WTC11 (cell line): ENCODE measurements around the gene PDC. TPM values are rescaled to one million over a fixed set of nuclear protein-coding genes. Genes with fewer than 3 reads are reported as not detected.

Source experiments
- ATAC-seq: fragments of 200-7000 bp; cut with Tn5 transposase; 2 replicates; pipeline ENCODE4 v1.10.0; 2021; ENCODE audit warnings: mild to moderate bottlenecking, moderate library complexity
- CTCF ChIA-PET: fragments of 300-600 bp; sonication (Branson Sonifier 250); formaldehyde crosslinking; loops from one replicate; lab custom pipeline; 2021; ENCODE audit warnings: antibody characterized with exemption; lab: Charles Lee
- POLR2A ChIA-PET: fragments of 350-600 bp; sonication (Branson Sonifier 250); formaldehyde crosslinking; loops from one replicate; lab custom pipeline; 2021; ENCODE audit warnings: antibody characterized with exemption; lab: Charles Lee
- DNase-seq: peaks from one replicate; pipeline ENCODE4 v3.0.0; 2021; ENCODE audit warnings: low spot score
- H3K27ac Mint-ChIP-seq: 2 replicates; pipeline ENCODE4 v1.8.0; 2021; ENCODE audit warnings: mixed read lengths
- H3K27me3 Mint-ChIP-seq: 2 replicates; pipeline ENCODE4 v1.8.0; 2021; ENCODE audit warnings: low read depth, mild to moderate bottlenecking, moderate library complexity, mixed read lengths
- H3K36me3 Mint-ChIP-seq: 2 replicates; pipeline ENCODE4 v1.8.0; 2021; ENCODE audit warnings: mixed read lengths
- H3K4me1 Mint-ChIP-seq: 2 replicates; pipeline ENCODE4 v1.8.0; 2022; ENCODE audit warnings: mixed read lengths
- H3K4me3 Mint-ChIP-seq: 2 replicates; pipeline ENCODE4 v1.8.0; 2021; ENCODE audit warnings: mild to moderate bottlenecking, moderate library complexity, mixed read lengths
- H3K9me3 Mint-ChIP-seq: 2 replicates; pipeline ENCODE4 v1.8.0; 2021; ENCODE audit warnings: mixed read lengths
- EMX1 ChIP-seq: fragments of 250-450 bp; sonication (Bioruptor Pico); IDR thresholded peaks from 2 replicates; pipeline ENCODE4 v1.8.0; 2021; ENCODE audit warnings: mild to moderate bottlenecking
- GRHL2 ChIP-seq: fragments of 250-450 bp; sonication (Bioruptor Pico); IDR thresholded peaks from 2 replicates; pipeline ENCODE4 v1.8.0; 2022; ENCODE audit warnings: mild to moderate bottlenecking, moderate library complexity; ENCODE audit not compliant: insufficient replicate concordance, severe bottlenecking
- JAZF1 ChIP-seq: fragments of 250-450 bp; sonication (Bioruptor Pico); IDR thresholded peaks from 2 replicates; pipeline ENCODE4 v1.9.0; 2021; ENCODE audit warnings: moderate library complexity, mild to moderate bottlenecking, inconsistent platforms
- NFATC4 ChIP-seq: fragments of 250-450 bp; sonication (Bioruptor Pico); IDR thresholded peaks from 2 replicates; pipeline ENCODE4 v1.9.0; 2021; ENCODE audit warnings: mild to moderate bottlenecking
- NFYB ChIP-seq: sonication (generic); formaldehyde crosslinking; conservative IDR thresholded peaks from 2 replicates; pipeline ENCODE4 v1.8.0; 2022; ENCODE audit warnings: low read depth, missing genetic modification reagents
- NR2C2 ChIP-seq: sonication (generic); formaldehyde crosslinking; IDR thresholded peaks from 2 replicates; pipeline ENCODE4 v1.8.0; 2022; ENCODE audit warnings: mild to moderate bottlenecking, missing genetic modification reagents
- RELA ChIP-seq: sonication (generic); formaldehyde crosslinking; IDR thresholded peaks from 2 replicates; pipeline ENCODE4 v1.8.1; 2022; ENCODE audit warnings: missing genetic modification reagents, mild to moderate bottlenecking, borderline replicate concordance
- SMAD4 ChIP-seq: sonication (generic); formaldehyde crosslinking; IDR thresholded peaks from 2 replicates; pipeline ENCODE4 v1.8.0; 2022; ENCODE audit warnings: mild to moderate bottlenecking, missing genetic modification reagents
- ZNF396 ChIP-seq: fragments of 250-450 bp; sonication (Bioruptor Pico); IDR thresholded peaks from 2 replicates; pipeline ENCODE4 v1.8.0; 2021; ENCODE audit warnings: mild to moderate bottlenecking, moderate library complexity, borderline replicate concordance
- ZNF416 ChIP-seq: fragments of 250-450 bp; sonication (Bioruptor Pico); IDR thresholded peaks from 2 replicates; pipeline ENCODE4 v1.9.0; 2021; ENCODE audit warnings: mild to moderate bottlenecking, inconsistent platforms
- ZNF423 ChIP-seq: fragments of 250-450 bp; sonication (Bioruptor Pico); IDR thresholded peaks from 2 replicates; pipeline ENCODE4 v2.1.2; 2022; ENCODE audit warnings: mild to moderate bottlenecking, moderate library complexity
- total RNA-seq: library from RNA; stranded (reverse); gene quantifications from 3 replicates; pipeline ENCODE4 v1.2.3, GENCODE V29; 2021
- TF ChIP-seq, protein P1 (sequence below): sonication (generic); formaldehyde crosslinking; IDR thresholded peaks from 2 replicates; pipeline ENCODE4 v1.8.1; 2022; ENCODE audit warnings: mild to moderate bottlenecking, missing genetic modification reagents, moderate library complexity, borderline replicate concordance
- TF ChIP-seq, protein P2 (sequence below): sonication (generic); formaldehyde crosslinking; IDR thresholded peaks from 2 replicates; pipeline ENCODE4 v1.8.0; 2022; ENCODE audit warnings: mild to moderate bottlenecking, missing genetic modification reagents
- TF ChIP-seq, protein P3 (sequence below): sonication (generic); formaldehyde crosslinking; IDR thresholded peaks from 2 replicates; pipeline ENCODE4 v1.8.1; 2023; ENCODE audit warnings: mild to moderate bottlenecking, missing genetic modification reagents
- TF ChIP-seq, protein P4 (sequence below): fragments of 250-450 bp; sonication (Bioruptor Pico); IDR thresholded peaks from 2 replicates; pipeline ENCODE4 v1.9.0; 2021; ENCODE audit warnings: mild to moderate bottlenecking
- TF ChIP-seq, protein P5 (sequence below): sonication (generic); formaldehyde crosslinking; conservative IDR thresholded peaks from 2 replicates; pipeline ENCODE4 v1.8.1; 2023; ENCODE audit warnings: mild to moderate bottlenecking, low read depth, missing genetic modification reagents, moderate library complexity
- TF ChIP-seq, protein P6 (sequence below): fragments of 250-450 bp; sonication (Bioruptor Pico); IDR thresholded peaks from 2 replicates; pipeline ENCODE4 v1.9.0; 2021; ENCODE audit warnings: moderate library complexity, mild to moderate bottlenecking, inconsistent platforms, borderline replicate concordance

Gene PDC
- total RNA-seq, 1 experiment from 2014 or later, result not detected

DNA sequence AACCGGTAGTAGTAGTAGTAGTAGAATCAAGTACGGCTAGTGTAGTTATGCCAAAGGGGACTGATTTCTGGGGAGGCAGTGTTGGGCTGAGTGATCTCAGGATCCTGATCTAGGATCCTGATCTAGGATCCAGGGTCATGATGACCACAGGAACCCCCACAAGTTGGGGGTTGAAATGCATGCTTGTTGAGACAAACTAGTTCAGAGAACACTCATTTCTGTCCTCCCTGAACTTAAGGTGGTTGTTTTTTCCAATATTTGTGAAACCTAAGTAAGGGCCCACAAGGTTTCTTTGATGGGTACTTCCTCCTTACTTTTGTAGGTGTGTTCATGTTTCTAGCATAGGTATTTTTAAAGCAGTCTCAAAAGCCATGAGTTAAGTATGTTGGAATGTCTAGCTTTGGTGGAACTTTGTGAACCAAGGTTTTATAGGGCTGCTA is 33.9 kb upstream of the PDC start:
- ChIA-PET CTCF (interaction anchor here (1.0 kb wide), 1 partner anchor 12 kb away, joined by 5 read pairs; no protein-coding TSS in a partner anchor), POLR2A (interaction anchor here (0.7 kb wide), 1 partner anchor 19 kb away, joined by 4 read pairs; no protein-coding TSS in a partner anchor)
- DNase-seq (no peak), ATAC-seq (no peak)
- Mint-ChIP-seq H3K4me1 (peaks cover 6% of the 10 kb centered on the region), H3K4me3 (no peak overlapping the region), H3K27me3 (no peaks in the 10 kb centered on the region), H3K36me3 (no peaks in the 10 kb centered on the region), H3K27ac (no peak overlapping the region), H3K9me3 (peaks cover 3% of the 10 kb centered on the region; the same call in 1 of the 2 replicates)
- TF ChIP-seq NFATC4 (CRISPR knock-in tag) (no peak), SMAD4 (CRISPR knock-in tag) (no peak), GRHL2 (CRISPR knock-in tag) (no peak), ZNF423 (CRISPR knock-in tag) (no peak), JAZF1 (CRISPR knock-in tag) (no peak), NFYB (CRISPR knock-in tag) (no peak)
- TF ChIP-seq, protein P1, sequence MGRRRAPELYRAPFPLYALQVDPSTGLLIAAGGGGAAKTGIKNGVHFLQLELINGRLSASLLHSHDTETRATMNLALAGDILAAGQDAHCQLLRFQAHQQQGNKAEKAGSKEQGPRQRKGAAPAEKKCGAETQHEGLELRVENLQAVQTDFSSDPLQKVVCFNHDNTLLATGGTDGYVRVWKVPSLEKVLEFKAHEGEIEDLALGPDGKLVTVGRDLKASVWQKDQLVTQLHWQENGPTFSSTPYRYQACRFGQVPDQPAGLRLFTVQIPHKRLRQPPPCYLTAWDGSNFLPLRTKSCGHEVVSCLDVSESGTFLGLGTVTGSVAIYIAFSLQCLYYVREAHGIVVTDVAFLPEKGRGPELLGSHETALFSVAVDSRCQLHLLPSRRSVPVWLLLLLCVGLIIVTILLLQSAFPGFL (CRISPR knock-in tag), result no peak
- TF ChIP-seq, protein P2, sequence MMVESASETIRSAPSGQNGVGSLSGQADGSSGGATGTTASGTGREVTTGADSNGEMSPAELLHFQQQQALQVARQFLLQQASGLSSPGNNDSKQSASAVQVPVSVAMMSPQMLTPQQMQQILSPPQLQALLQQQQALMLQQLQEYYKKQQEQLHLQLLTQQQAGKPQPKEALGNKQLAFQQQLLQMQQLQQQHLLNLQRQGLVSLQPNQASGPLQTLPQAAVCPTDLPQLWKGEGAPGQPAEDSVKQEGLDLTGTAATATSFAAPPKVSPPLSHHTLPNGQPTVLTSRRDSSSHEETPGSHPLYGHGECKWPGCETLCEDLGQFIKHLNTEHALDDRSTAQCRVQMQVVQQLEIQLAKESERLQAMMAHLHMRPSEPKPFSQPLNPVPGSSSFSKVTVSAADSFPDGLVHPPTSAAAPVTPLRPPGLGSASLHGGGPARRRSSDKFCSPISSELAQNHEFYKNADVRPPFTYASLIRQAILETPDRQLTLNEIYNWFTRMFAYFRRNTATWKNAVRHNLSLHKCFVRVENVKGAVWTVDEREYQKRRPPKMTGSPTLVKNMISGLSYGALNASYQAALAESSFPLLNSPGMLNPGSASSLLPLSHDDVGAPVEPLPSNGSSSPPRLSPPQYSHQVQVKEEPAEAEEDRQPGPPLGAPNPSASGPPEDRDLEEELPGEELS, result no peak
- TF ChIP-seq, protein P3, sequence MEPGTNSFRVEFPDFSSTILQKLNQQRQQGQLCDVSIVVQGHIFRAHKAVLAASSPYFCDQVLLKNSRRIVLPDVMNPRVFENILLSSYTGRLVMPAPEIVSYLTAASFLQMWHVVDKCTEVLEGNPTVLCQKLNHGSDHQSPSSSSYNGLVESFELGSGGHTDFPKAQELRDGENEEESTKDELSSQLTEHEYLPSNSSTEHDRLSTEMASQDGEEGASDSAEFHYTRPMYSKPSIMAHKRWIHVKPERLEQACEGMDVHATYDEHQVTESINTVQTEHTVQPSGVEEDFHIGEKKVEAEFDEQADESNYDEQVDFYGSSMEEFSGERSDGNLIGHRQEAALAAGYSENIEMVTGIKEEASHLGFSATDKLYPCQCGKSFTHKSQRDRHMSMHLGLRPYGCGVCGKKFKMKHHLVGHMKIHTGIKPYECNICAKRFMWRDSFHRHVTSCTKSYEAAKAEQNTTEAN (CRISPR knock-in tag), result no peak
- TF ChIP-seq, protein P4, sequence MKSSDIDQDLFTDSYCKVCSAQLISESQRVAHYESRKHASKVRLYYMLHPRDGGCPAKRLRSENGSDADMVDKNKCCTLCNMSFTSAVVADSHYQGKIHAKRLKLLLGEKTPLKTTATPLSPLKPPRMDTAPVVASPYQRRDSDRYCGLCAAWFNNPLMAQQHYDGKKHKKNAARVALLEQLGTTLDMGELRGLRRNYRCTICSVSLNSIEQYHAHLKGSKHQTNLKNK, result no peak

DNA sequence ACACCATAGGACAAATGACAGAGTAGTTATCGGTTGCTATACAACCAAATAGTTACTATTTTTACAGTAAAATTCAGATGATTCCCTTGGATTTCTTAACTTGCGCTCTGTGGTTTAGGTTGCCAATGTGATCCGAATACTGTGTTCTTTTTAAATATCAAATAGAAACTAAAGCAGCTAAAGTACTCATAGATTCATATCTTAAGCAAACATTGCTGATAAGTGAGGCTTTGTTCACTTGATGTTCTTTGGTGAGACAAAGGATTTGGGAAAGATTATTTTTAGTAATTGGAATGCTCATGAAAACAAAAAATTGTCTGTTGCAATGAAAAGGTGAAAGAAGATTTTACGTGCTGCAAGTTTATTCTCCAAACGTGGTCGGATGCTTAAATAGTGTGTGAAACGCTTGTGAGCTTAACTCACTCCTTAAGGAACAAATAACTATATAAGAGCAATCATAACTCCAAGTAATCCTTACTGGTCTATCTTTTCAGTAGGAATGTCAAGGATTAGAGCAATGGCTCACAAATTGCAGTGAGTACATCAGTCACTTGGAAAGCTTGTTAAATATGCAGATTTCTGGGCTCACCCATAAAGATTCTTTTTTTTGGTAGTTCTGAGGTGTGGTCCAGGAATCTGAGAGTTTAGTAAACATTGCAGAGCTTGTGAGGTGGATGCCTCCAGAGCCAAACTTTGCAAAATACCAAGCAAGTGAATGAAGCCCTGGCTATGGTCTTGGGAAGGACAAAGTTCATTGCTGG is 31.8 kb upstream of the PDC start:
- H3K4me1 Mint-ChIP-seq, result no peaks in the 10 kb centered on the region
- TF ChIP-seq, protein P5, sequence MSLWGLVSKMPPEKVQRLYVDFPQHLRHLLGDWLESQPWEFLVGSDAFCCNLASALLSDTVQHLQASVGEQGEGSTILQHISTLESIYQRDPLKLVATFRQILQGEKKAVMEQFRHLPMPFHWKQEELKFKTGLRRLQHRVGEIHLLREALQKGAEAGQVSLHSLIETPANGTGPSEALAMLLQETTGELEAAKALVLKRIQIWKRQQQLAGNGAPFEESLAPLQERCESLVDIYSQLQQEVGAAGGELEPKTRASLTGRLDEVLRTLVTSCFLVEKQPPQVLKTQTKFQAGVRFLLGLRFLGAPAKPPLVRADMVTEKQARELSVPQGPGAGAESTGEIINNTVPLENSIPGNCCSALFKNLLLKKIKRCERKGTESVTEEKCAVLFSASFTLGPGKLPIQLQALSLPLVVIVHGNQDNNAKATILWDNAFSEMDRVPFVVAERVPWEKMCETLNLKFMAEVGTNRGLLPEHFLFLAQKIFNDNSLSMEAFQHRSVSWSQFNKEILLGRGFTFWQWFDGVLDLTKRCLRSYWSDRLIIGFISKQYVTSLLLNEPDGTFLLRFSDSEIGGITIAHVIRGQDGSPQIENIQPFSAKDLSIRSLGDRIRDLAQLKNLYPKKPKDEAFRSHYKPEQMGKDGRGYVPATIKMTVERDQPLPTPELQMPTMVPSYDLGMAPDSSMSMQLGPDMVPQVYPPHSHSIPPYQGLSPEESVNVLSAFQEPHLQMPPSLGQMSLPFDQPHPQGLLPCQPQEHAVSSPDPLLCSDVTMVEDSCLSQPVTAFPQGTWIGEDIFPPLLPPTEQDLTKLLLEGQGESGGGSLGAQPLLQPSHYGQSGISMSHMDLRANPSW (CRISPR knock-in tag), result no peak
- TF ChIP-seq ZNF396 (no peak), RELA (no peak), ZNF416 (CRISPR knock-in tag) (no peak), NR2C2 (CRISPR knock-in tag) (no peak), EMX1 (CRISPR knock-in tag) (no peak)
- TF ChIP-seq, protein P3 (CRISPR knock-in tag), result no peak
- TF ChIP-seq, protein P6, sequence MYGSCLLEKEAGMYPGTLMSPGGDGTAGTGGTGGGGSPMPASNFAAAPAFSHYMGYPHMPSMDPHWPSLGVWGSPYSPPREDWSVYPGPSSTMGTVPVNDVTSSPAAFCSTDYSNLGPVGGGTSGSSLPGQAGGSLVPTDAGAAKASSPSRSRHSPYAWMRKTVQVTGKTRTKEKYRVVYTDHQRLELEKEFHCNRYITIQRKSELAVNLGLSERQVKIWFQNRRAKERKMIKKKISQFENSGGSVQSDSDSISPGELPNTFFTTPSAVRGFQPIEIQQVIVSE (CRISPR knock-in tag), result no peak
- H3K9me3 Mint-ChIP-seq, result peaks cover 3% of the 10 kb centered on the region; the same call in 1 of the 2 replicates
- no peak overlapping the region for H3K4me3 Mint-ChIP-seq
- no peaks in the 10 kb centered on the region for H3K36me3 Mint-ChIP-seq
- no peak for DNase-seq
- ChIA-PET CTCF (interaction anchor here (0.8 kb wide), 1 partner anchor 22 kb away, joined by 3 read pairs; no protein-coding TSS in a partner anchor), POLR2A (no interaction called here)
- no peaks in the 10 kb centered on the region for H3K27me3 Mint-ChIP-seq
- no peak overlapping the region for H3K27ac Mint-ChIP-seq
- ATAC-seq, result no peak
